GM10248 (cell line): Measurements from ENCODE around the gene CTTNBP2NL.

ENCODE experiments used
- CTCF ChIA-PET: fragments of 300-600 bp; sonication (Branson Sonifier 250); formaldehyde crosslinking; extraction: SDS; loops from one replicate; lab custom pipeline; 2021; ENCODE audit warnings: antibody characterized with exemption; lab: Yijun Ruan, JAX
- POLR2A ChIA-PET: fragments of 350-650 bp; sonication (Branson Sonifier 250); formaldehyde crosslinking; extraction: SDS; loops from one replicate; lab custom pipeline; 2020; ENCODE audit warnings: antibody characterized with exemption; lab: Yijun Ruan, JAX
- DNase-seq: peaks from one replicate; pipeline ENCODE4 v3.0.0; 2012; ENCODE audit errors: extremely low spot score
- TF ChIP-seq, protein P1 (sequence below): IDR thresholded peaks from 2 replicates; pipeline ENCODE4 v1.5.1; 2012; ENCODE audit warnings: mild to moderate bottlenecking, low read depth; ENCODE audit errors: extremely low read depth, missing control alignments, control extremely low read depth

CTTNBP2NL gene

DNA sequence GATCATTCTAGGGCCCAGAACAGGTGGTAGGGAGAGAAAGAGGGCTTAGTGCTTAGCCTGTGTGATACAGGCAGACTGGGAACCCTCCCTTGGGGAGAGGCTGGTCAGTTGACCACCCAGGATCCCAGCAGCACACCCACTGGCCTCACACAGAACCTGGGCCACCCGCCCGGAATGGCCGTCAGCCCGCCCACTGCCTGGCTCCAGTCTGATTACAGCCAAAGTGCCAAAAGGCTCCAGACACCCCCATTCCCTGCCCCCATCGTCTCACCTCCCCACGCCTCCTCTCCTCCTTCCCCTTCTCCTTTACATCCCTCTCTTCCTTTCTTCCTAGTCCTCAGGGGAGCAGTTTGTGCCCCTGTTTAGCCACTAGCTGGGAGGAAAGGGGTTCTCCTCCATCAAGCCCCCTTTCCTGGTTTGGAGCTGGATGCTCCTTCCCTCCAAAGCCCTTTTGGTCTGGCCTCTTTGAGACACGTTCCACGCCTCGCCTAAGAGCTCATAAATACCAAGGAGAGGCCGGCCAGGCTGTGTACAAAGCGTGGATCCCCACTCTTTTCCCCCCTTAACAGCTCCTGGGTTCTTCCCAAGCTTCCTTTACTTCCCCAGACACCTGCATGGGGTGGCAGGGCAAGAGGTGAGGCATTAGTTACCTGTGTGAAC lies 108.1 kb downstream of the CTTNBP2NL start:
- TF ChIP-seq, protein P1, sequence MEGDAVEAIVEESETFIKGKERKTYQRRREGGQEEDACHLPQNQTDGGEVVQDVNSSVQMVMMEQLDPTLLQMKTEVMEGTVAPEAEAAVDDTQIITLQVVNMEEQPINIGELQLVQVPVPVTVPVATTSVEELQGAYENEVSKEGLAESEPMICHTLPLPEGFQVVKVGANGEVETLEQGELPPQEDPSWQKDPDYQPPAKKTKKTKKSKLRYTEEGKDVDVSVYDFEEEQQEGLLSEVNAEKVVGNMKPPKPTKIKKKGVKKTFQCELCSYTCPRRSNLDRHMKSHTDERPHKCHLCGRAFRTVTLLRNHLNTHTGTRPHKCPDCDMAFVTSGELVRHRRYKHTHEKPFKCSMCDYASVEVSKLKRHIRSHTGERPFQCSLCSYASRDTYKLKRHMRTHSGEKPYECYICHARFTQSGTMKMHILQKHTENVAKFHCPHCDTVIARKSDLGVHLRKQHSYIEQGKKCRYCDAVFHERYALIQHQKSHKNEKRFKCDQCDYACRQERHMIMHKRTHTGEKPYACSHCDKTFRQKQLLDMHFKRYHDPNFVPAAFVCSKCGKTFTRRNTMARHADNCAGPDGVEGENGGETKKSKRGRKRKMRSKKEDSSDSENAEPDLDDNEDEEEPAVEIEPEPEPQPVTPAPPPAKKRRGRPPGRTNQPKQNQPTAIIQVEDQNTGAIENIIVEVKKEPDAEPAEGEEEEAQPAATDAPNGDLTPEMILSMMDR = no peak
- DNase-seq = no peak
- ChIA-PET CTCF (interaction anchor here (1.2 to 2.3 kb wide), 4 partner anchors 18 to 39 kb away, joined by 3 to 5 read pairs (median 4); no protein-coding TSS in a partner anchor), POLR2A (no interaction called here)

DNA sequence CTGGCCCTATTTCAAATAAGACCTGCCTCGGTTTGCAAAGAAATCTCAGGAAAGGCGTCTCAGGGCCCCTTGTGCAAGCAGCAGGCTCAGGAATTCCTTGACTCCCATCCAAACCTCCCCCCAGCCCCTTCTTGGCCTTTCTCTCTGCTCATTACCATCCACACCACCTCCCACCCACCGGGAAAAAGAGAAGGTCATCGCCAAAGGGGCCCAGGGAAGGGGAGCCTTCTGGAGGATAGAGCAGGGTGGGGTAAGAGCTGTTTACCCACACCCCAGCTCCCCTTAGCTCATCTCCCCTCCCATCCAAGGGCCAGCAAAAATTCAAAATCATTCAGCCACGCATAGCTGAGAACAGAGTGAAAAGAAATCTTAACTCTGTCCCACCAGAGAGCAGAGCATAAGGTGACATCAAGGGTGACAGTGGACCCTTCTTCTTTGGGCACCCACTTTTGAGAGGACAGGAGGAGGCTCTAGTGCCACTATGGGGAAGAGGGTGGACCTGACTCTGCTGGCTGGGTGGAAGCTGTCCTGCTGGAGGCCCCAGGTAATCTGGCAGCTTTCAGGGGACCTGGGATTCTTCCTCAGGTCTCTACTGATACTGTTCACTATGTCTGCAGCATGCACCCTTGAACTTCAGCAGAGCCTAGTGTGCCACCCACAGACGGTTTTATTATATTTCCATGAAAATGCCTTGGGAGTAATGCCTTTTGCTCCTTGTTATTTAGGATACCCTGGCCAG lies 108.8 kb downstream of the CTTNBP2NL start:
- TF ChIP-seq, protein P1 = no peak
- POLR2A ChIA-PET = no interaction called here
- CTCF ChIA-PET = interaction anchor here (0.7 to 2.3 kb wide), 5 partner anchors 17 to 39 kb away, joined by 3 to 5 read pairs (median 3); no protein-coding TSS in a partner anchor
- DNase-seq = no peak

DNA sequence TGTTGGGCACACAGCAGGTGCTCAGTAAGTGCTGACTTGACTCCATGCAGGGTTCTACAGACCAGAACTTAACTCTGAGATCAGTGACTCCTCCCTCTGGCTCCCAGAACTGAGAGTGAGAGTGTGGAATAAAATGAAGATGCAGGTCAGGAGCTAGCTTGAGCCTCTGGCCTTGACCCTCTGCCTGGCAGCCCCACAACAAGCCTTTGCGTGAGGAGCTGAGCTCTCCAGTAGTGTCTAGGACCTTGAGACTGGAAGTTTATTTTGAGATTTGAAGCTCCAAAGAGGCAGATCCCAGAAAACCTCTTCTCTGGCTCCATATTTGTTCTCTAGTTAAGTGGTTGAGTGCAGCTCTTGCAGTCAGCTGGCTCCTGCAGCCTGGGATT lies 109.4 kb downstream of the CTTNBP2NL start:
- TF ChIP-seq, protein P1 = no peak
- CTCF ChIA-PET = interaction anchor here (0.7 to 2.3 kb wide), 8 partner anchors 10 to 203 kb away, joined by 3 to 5 read pairs (median 4); partner anchors contain the start of gene RHOC
- DNase-seq = no peak
- POLR2A ChIA-PET = no interaction called here

DNA sequence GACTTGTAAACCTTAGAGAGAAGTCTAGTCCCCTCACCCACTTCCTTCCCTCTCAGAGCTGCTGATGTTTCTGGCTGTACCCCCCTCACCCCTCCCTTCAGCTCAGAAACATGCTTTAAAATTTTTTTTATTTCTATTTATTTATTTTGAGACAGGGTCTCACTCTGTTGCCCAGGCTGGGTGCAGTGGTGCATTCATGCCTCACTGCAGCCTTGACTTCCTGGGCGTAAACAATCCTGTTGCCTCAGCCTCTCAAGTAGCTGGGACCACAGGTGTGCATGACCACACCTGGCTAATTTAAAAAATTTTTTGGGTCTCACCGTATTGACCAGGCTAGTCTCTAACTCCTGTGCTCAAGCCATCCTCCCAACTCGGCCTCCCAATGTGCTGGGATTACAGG lies 109.9 kb downstream of the CTTNBP2NL start:
- ChIA-PET CTCF (interaction anchor here (0.7 to 2.3 kb wide), 7 partner anchors 11 to 202 kb away, joined by 3 to 5 read pairs (median 4); partner anchors contain the start of gene RHOC), POLR2A (no interaction called here)
- DNase-seq = no peak
- TF ChIP-seq, protein P1 = no peak

DNA sequence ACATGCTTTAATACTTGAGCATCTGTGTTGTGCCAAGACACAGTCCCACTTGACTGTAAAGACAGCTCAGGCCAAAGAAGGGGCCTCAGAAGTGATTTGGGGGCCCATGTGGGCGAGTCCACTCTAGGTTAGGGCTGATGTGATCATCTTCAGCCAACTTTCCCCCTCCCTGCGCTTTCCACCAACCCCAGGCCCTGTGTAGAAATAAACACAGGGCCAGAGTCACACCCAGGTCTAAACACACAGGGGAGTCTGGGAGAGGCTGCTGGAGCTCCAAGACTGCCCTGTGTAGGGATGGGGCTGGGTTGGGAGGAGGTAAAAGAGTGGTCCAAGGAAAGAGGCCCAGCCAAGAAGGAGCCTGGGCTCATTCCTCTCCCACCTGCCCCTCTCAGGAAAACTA lies 110.3 kb downstream of the CTTNBP2NL start:
- TF ChIP-seq, protein P1 = no peak
- DNase-seq = no peak
- CTCF ChIA-PET = interaction anchor here (0.9 to 2.3 kb wide), 5 partner anchors 23 to 202 kb away, joined by 3 to 5 read pairs (median 4); partner anchors contain the start of gene RHOC
- POLR2A ChIA-PET = no interaction called here

DNA sequence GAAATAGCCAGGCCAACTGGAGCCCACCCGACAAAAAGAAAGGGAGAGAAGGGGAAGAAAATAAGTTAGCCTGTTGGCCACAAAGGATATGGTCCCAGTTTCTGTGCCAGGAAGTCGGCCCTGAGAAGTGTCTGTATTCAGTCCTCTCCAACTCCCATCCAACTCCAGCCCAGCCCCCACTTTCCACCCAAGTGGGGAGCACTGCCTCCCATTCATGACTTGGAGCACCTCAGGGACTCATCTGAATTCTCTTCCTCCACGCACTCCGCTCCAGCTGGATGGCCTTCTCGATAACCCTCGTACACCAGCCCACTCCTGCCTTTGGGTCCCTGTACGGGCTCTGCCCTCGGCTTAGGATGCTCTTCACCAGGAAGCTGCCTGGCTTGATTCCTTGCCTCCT lies 110.7 kb downstream of the CTTNBP2NL start:
- DNase-seq = no peak
- CTCF ChIA-PET = interaction anchor here (1.0 kb wide), 1 partner anchor 23 kb away, joined by 3 read pairs; no protein-coding TSS in a partner anchor
- TF ChIP-seq, protein P1 = no peak
- POLR2A ChIA-PET = no interaction called here
